Measurements from ENCODE around the gene HOXA4. TPM values are rescaled to one million over a fixed set of nuclear protein-coding genes. Genes with fewer than 3 reads are reported as not detected.

HOXA4 gene
- 10 to 100 TPM; 22.0 to 26.2 (median 23.3) TPM for polyA plus RNA-seq (ENCODE audit: insufficient read length in 4 of 4)

GRCh38 chr7:27130540-27131389 is at the start of gene HOXA4:
Gene HOXA4 (minus strand): TSS chr7:27130757. CDS start chr7:27130733, 24 bp downstream.
- peak in 2 of 4 donors; percentile 84 for DNase-seq (ENCODE audit: low read depth in 4 of 4, low spot score in 3 of 4)

GRCh38 chr7:27179503-27180430 is 49.2 kb upstream of the HOXA4 start:
- DNase-seq (ENCODE audit: low read depth in 4 of 4, low spot score in 3 of 4) = peak in 3 of 4 donors; percentile 84 to 88 (median 86)

- no peak for DNase-seq (ENCODE audit: low read depth in 4 of 4, low spot score in 3 of 4)
Measured at GRCh38 chr7:27179030-27179429, 48.5 kb upstream of the HOXA4 start.

GRCh38 chr7:27178366-27178765 is 47.8 kb upstream of the HOXA4 start:
- no peak for DNase-seq (ENCODE audit: low read depth in 4 of 4, low spot score in 3 of 4)

GRCh38 chr7:27177795-27178320 is 47.3 kb upstream of the HOXA4 start:
- no peak for DNase-seq (ENCODE audit: low read depth in 4 of 4, low spot score in 3 of 4)

GRCh38 chr7:27176962-27177794 is 46.6 kb upstream of the HOXA4 start:
- DNase-seq (ENCODE audit: low read depth in 4 of 4, low spot score in 3 of 4) = no peak

GRCh38 chr7:27176524-27176845 is 45.9 kb upstream of the HOXA4 start:
- DNase-seq (ENCODE audit: low read depth in 4 of 4, low spot score in 3 of 4) = no peak

GRCh38 chr7:27175626-27176523 is 45.3 kb upstream of the HOXA4 start:
- DNase-seq (ENCODE audit: low read depth in 4 of 4, low spot score in 3 of 4) = no peak

GRCh38 chr7:27174874-27175625 is 44.5 kb upstream of the HOXA4 start:
- peak in 1 of 4 donors; percentile 77 for DNase-seq (ENCODE audit: low read depth in 4 of 4, low spot score in 3 of 4)

- DNase-seq (ENCODE audit: low read depth in 4 of 4, low spot score in 3 of 4) = peak in 1 of 4 donors; percentile 80
Measured at GRCh38 chr7:27173956-27174873, 43.7 kb upstream of the HOXA4 start, which contains the start of gene HOXA10. Gene HOXA10 (minus strand): TSS chr7:27174320. CDS start chr7:27174306, 14 bp downstream.

GRCh38 chr7:27173511-27173955 is 43.0 kb upstream of the HOXA4 start:
- no peak for DNase-seq (ENCODE audit: low read depth in 4 of 4, low spot score in 3 of 4)

GRCh38 chr7:27172823-27173510 is 42.4 kb upstream of the HOXA4 start:
- DNase-seq (ENCODE audit: low read depth in 4 of 4, low spot score in 3 of 4) = peak in 1 of 4 donors; percentile 80

GRCh38 chr7:27172315-27172774 is 41.8 kb upstream of the HOXA4 start:
- no peak for DNase-seq (ENCODE audit: low read depth in 4 of 4, low spot score in 3 of 4)

- DNase-seq (ENCODE audit: low read depth in 4 of 4, low spot score in 3 of 4) = no peak
Measured at GRCh38 chr7:27171637-27172314, 41.2 kb upstream of the HOXA4 start.

GRCh38 chr7:27171325-27171636 is 40.7 kb upstream of the HOXA4 start:
- no peak for DNase-seq (ENCODE audit: low read depth in 4 of 4, low spot score in 3 of 4)
